Lower leg skin (tissue), 3 donors: Measurements from ENCODE around the gene TTYH3.

Experiments
- CTCF ChIP-seq, 3 donors: fragments of 450-650 bp; IDR thresholded peaks; one replicate each; pipeline ENCODE4 v1.5.1; 2016; ENCODE audit warnings: antibody characterized with exemption in 3 of 3, mild to moderate bottlenecking in 3 of 3, moderate library complexity in 2 of 3
- POLR2A ChIP-seq, 2 donors: fragments of 450-650 bp; IDR thresholded peaks; one replicate each; pipeline ENCODE4 v1.6.1; 2016 to 2017; ENCODE audit warnings: antibody characterized with exemption in 2 of 2, mild to moderate bottlenecking in 1 of 2, moderate library complexity in 1 of 2

GRCh38 chr7:2659556-2660358, 28.0 kb downstream of the TTYH3 start:
- TF ChIP-seq CTCF (IDR thresholded peaks at IDR 0.05) = no peak
- TF ChIP-seq POLR2A (IDR thresholded peaks at IDR 0.05) = no peak
